SU-DHL-6 (cell line): Measurements from ENCODE around the gene SNRPD3.
"Not testable (repeated sequence)": the region's sequence is repeated elsewhere in the genome, so short reads cannot be mapped to it uniquely, and the experiment has no call there.

ENCODE experiments used
- CTCF ChIP-seq: fragments of 200-600 bp; sonication (generic); IDR thresholded peaks from one replicate; pipeline ENCODE4 v1.5.1; 2017; ENCODE audit warnings: antibody characterized with exemption, mild to moderate bottlenecking, low read length, moderate library complexity; ENCODE audit not compliant: insufficient read depth, poor library complexity, severe bottlenecking
- EZH2phosphoT487 ChIP-seq: fragments of 200-600 bp; sonication (generic), shearing (Covaris generic); conservative IDR thresholded peaks from 2 replicates; pipeline ENCODE4 v1.6.1; 2018; ENCODE audit warnings: mild to moderate bottlenecking, antibody characterized with exemption, low read length, moderate library complexity, mixed read lengths

GRCh38 chr22:24602847-24603769 lies 47.3 kb downstream of the SNRPD3 start, which contains the start of gene GGT1:
- not testable (repeated sequence) for TF ChIP-seq CTCF, EZH2phosphoT487
